Gastrocnemius medialis (tissue), 4 donors: ENCODE results near the gene CKAP5.

Experiments used
- POLR2A ChIP-seq, 2 donors: fragments of 450-650 bp; IDR thresholded peaks; one replicate each; pipeline ENCODE4 v1.6.1; 2017; ENCODE audit warnings: antibody characterized with exemption in 2 of 2, mild to moderate bottlenecking in 2 of 2, moderate library complexity in 2 of 2
- TF ChIP-seq, protein P1 (sequence below), 5 experiments: fragments of 450-650 bp in 3 of 5; fragments of 200-600 bp in 2 of 5; sonication (generic) in 2 of 5; IDR thresholded peaks in 4 of 5; conservative IDR thresholded peaks in 1 of 5; 1 replicate in 4 of 5; 2 replicates in 1 of 5; pipeline ENCODE4 v1.5.1; 2016 to 2019; ENCODE audit warnings: antibody characterized with exemption in 5 of 5, mild to moderate bottlenecking in 3 of 5, moderate library complexity in 3 of 5

DNA sequence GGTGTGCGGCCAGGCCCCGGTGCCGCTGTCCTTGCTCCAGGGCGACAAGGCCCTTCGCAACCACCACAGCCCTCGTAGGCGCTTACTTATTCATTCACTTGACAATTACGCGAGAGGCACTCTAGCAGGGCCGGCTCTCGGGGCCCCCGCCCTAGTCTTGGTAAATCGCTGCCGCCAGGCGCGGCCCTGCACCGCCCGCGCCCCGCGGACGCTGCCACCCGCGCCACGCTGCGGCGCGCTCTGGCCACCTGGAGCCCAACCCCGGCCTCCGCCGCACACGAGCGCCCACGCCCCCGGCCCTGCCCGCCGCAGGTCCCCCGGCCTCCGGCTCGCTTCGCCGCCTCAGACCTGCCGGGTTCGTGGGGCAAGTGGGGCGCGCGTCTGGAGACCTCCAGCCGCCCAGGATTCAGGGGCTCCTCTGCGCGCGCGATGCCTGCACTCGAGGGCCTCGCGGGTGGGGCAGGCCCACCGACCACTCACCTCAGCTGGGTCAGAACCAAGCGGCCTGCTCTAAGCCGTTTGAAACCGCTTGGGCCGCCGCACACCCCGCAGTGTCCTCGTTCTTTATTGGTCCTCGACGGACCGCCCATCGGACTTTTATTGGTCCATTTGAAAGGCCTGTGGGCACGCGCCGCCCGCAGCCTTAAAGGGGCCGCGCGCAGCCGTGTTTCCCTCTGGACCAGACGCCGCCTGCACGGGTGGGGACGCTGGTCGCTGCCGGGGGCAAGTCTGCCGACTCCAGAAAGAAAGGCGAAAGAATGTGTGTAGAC lies at the start of gene CKAP5:
- TF ChIP-seq, protein P1, sequence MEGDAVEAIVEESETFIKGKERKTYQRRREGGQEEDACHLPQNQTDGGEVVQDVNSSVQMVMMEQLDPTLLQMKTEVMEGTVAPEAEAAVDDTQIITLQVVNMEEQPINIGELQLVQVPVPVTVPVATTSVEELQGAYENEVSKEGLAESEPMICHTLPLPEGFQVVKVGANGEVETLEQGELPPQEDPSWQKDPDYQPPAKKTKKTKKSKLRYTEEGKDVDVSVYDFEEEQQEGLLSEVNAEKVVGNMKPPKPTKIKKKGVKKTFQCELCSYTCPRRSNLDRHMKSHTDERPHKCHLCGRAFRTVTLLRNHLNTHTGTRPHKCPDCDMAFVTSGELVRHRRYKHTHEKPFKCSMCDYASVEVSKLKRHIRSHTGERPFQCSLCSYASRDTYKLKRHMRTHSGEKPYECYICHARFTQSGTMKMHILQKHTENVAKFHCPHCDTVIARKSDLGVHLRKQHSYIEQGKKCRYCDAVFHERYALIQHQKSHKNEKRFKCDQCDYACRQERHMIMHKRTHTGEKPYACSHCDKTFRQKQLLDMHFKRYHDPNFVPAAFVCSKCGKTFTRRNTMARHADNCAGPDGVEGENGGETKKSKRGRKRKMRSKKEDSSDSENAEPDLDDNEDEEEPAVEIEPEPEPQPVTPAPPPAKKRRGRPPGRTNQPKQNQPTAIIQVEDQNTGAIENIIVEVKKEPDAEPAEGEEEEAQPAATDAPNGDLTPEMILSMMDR (IDR thresholded peaks at IDR 0.05 in 4 of 5, conservative IDR thresholded peaks at IDR 0.05 in 1 of 5), result peak in 1 of 5 experiments; percentile 24
- TF ChIP-seq POLR2A (IDR thresholded peaks at IDR 0.05), result peak; percentile 87 to 89
